GM23338 (cell line): ENCODE data around the gene WDR54. TPM values are rescaled to one million over a fixed set of nuclear protein-coding genes. Genes with fewer than 3 reads are reported as not detected.

Experiments used
- ATAC-seq: fragments of 200-7000 bp; cut with Tn5 transposase; 3 replicates; pipeline ENCODE4 v1.9.1; 2020
- DNase-seq: peaks from one replicate; pipeline ENCODE4 v3.0.0-alpha.2; 2015; ENCODE audit warnings: low spot score
- H2AFZ ChIP-seq: fragments of 200-600 bp; sonication (generic); 2 replicates; pipeline ENCODE4 v1.8.0; 2016; ENCODE audit warnings: antibody characterized with exemption, mild to moderate bottlenecking, moderate library complexity
- H3F3A ChIP-seq: fragments of 200-600 bp; sonication (generic); replicated peaks from 2 replicates; pipeline ENCODE4 v1.8.0; 2017; ENCODE audit warnings: antibody characterized with exemption, mixed run types, low read depth
- H3K27ac ChIP-seq: fragments of 200-600 bp; sonication (generic); 2 replicates; pipeline ENCODE4 v1.6.1; 2016; ENCODE audit warnings: low read depth
- H3K27me3 ChIP-seq: fragments of 200-600 bp; sonication (generic); 2 replicates; pipeline ENCODE4 v1.8.0; 2016; ENCODE audit warnings: mild to moderate bottlenecking, mixed run types, moderate library complexity; ENCODE audit not compliant: insufficient read depth
- H3K36me3 ChIP-seq: fragments of 200-600 bp; sonication (generic); 2 replicates; pipeline ENCODE4 v1.8.0; 2016; ENCODE audit warnings: mild to moderate bottlenecking; ENCODE audit not compliant: insufficient read depth
- H3K4me1 ChIP-seq: fragments of 200-600 bp; sonication (generic); 2 replicates; pipeline ENCODE4 v1.8.0; 2016; ENCODE audit warnings: mild to moderate bottlenecking, moderate library complexity; ENCODE audit not compliant: insufficient read depth
- H3K4me2 ChIP-seq: fragments of 200-600 bp; sonication (generic); 2 replicates; pipeline ENCODE4 v1.7.1; 2017; ENCODE audit warnings: mixed run types
- H3K4me3 ChIP-seq: fragments of 200-600 bp; sonication (generic); 2 replicates; pipeline ENCODE4 v1.6.1; 2016; ENCODE audit warnings: mixed run types
- H3K79me2 ChIP-seq: fragments of 200-600 bp; sonication (generic); replicated peaks from 2 replicates; pipeline ENCODE4 v1.8.0; 2017; ENCODE audit warnings: mild to moderate bottlenecking; ENCODE audit not compliant: insufficient read depth
- H3K9me2 ChIP-seq: fragments of 200-600 bp; sonication (generic); 2 replicates; pipeline ENCODE4 v1.8.0; 2017; ENCODE audit not compliant: insufficient read depth
- H4K20me1 ChIP-seq: fragments of 200-600 bp; sonication (generic); replicated peaks from 2 replicates; pipeline ENCODE4 v1.8.0; 2017; ENCODE audit warnings: mild to moderate bottlenecking; ENCODE audit not compliant: insufficient read depth
- H3K27ac Mint-ChIP-seq: 2 replicates; pipeline ENCODE4 v1.8.0; 2020; ENCODE audit warnings: inconsistent platforms, mild to moderate bottlenecking, moderate library complexity, mixed read lengths
- H3K27me3 Mint-ChIP-seq: 3 replicates; pipeline ENCODE4 v1.8.0; 2022; ENCODE audit warnings: low read depth, mild to moderate bottlenecking, moderate library complexity, mixed read lengths, inconsistent platforms; ENCODE audit not compliant: insufficient read depth, poor library complexity
- H3K36me3 Mint-ChIP-seq: 3 replicates; pipeline ENCODE4 v1.8.0; 2021; ENCODE audit warnings: low read depth, mild to moderate bottlenecking, inconsistent platforms, moderate library complexity, mixed read lengths
- H3K4me1 Mint-ChIP-seq: 3 replicates; pipeline ENCODE4 v1.8.0; 2020; ENCODE audit warnings: mild to moderate bottlenecking, inconsistent platforms, mixed read lengths
- H3K4me3 Mint-ChIP-seq: 3 replicates; pipeline ENCODE4 v1.8.0; 2021; ENCODE audit warnings: moderate library complexity, mild to moderate bottlenecking, inconsistent platforms, mixed read lengths
- H3K9me3 Mint-ChIP-seq: 3 replicates; pipeline ENCODE4 v1.8.0; 2020; ENCODE audit warnings: moderate library complexity, mild to moderate bottlenecking, inconsistent platforms, mixed read lengths
- CREB1 ChIP-seq: fragments of 250-450 bp; sonication (Bioruptor Pico); IDR thresholded peaks from 2 replicates; pipeline ENCODE4 v1.5.0; 2020; ENCODE audit warnings: low read depth, mild to moderate bottlenecking, moderate library complexity
- EZH2phosphoT487 ChIP-seq: fragments of 200-600 bp; sonication (generic); IDR thresholded peaks from one replicate; pipeline ENCODE4 v1.8.1; 2018; ENCODE audit warnings: antibody characterized with exemption; ENCODE audit not compliant: unreplicated experiment
- JUNB ChIP-seq: IDR thresholded peaks from one replicate; pipeline ENCODE4 v1.6.1; 2016; ENCODE audit warnings: antibody characterized with exemption; ENCODE audit not compliant: unreplicated experiment
- POLR2AphosphoS5 ChIP-seq: IDR thresholded peaks from 2 replicates; pipeline ENCODE4 v1.6.1; 2016; ENCODE audit warnings: antibody characterized with exemption, low read depth
- REST ChIP-seq: IDR thresholded peaks from one replicate; pipeline ENCODE4 v1.6.1; 2018; ENCODE audit warnings: antibody characterized with exemption; ENCODE audit not compliant: unreplicated experiment
- ZNF114 ChIP-seq: fragments of 250-450 bp; sonication (Bioruptor Pico); IDR thresholded peaks from 2 replicates; pipeline ENCODE4 v1.5.0; 2020; ENCODE audit warnings: mild to moderate bottlenecking, moderate library complexity
- ZNF331 ChIP-seq: fragments of 250-450 bp; sonication (Bioruptor Pico); IDR thresholded peaks from 2 replicates; pipeline ENCODE4 v1.5.0; 2020; ENCODE audit warnings: low read depth, mild to moderate bottlenecking, moderate library complexity
- ZNF462 ChIP-seq: fragments of 250-450 bp; sonication (Bioruptor Pico); IDR thresholded peaks from 2 replicates; pipeline ENCODE4 v1.5.0; 2020; ENCODE audit warnings: mild to moderate bottlenecking, moderate library complexity
- polyA plus RNA-seq: library from polyadenylated mRNA; unstranded; fragments of >200 nt; fragmentation: Nextera tagmentation; extraction: Ambion mirVana; gene quantifications from 2 replicates; pipeline ENCODE4 v1.2.1, GENCODE V29; 2016
- total RNA-seq: library from RNA; depleted of rRNA; stranded (reverse); fragments of >200 nt; shearing (Covaris generic); gene quantifications from 2 replicates; pipeline ENCODE4 v1.2.3, GENCODE V29; 2014
- TF ChIP-seq, protein P1 (sequence below), 2 experiments: fragments of 200-600 bp in 1 of 2; sonication (generic) in 1 of 2; conservative IDR thresholded peaks; 2 replicates each; pipeline versions ENCODE4 v1.5.1 to v1.6.1; 2016 to 2017; ENCODE audit warnings: antibody characterized with exemption in 2 of 2, low read depth in 2 of 2, mild to moderate bottlenecking in 2 of 2, moderate library complexity in 1 of 2
- TF ChIP-seq, protein P2 (sequence below): IDR thresholded peaks from 2 replicates; pipeline ENCODE4 v1.6.1; 2016; ENCODE audit warnings: antibody characterized with exemption

The WDR54 gene
- total and polyA plus RNA-seq, 2 experiments from 2014 or later = 41.3 to 42.6 TPM

DNA sequence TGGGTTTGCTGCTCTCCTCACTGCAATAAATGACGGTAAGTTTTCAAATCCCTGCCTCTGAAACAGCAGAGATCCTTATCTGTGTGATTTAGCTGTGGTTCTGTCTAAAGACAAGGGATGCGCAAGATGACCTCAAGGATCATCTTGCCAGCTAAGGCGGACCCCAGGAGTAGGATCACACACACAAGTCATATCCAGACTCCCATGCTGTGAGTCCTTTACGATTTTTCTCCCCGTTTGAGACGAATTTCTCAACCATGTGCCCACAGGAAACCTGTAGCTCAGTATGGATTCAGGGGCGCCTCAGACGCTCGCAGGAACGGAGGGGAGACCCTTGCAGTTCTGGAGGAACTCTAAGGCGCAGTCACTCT, 30.3 kb upstream of the WDR54 start:
- DNase-seq (no peak), ATAC-seq (peak; percentile 39)
- H3K36me3 ChIP-seq = no peaks in the 10 kb centered on the region
- no peak overlapping the region; the same call in 1 of the 2 replicates for H3K27ac ChIP-seq
- H3K36me3 Mint-ChIP-seq = no peaks in the 10 kb centered on the region
- H3K27me3 ChIP-seq = no peaks in the 10 kb centered on the region
- H2AFZ ChIP-seq = peak overlapping the region; percentile 77
- H3F3A ChIP-seq = no peaks in the 10 kb centered on the region
- peak overlapping the region; percentile 89 for H3K4me3 ChIP-seq
- peaks cover 5% of the 10 kb centered on the region for H3K27me3 Mint-ChIP-seq
- peak overlapping the region; percentile 93 for H3K27ac Mint-ChIP-seq
- TF ChIP-seq EZH2phosphoT487 (no peak), REST (no peak), ZNF114 (CRISPR knock-in tag) (no peak), CREB1 (CRISPR knock-in tag) (no peak), ZNF462 (CRISPR knock-in tag) (no peak), ZNF331 (CRISPR knock-in tag) (no peak), POLR2AphosphoS5 (no peak), JUNB (no peak)
- TF ChIP-seq, protein P1, sequence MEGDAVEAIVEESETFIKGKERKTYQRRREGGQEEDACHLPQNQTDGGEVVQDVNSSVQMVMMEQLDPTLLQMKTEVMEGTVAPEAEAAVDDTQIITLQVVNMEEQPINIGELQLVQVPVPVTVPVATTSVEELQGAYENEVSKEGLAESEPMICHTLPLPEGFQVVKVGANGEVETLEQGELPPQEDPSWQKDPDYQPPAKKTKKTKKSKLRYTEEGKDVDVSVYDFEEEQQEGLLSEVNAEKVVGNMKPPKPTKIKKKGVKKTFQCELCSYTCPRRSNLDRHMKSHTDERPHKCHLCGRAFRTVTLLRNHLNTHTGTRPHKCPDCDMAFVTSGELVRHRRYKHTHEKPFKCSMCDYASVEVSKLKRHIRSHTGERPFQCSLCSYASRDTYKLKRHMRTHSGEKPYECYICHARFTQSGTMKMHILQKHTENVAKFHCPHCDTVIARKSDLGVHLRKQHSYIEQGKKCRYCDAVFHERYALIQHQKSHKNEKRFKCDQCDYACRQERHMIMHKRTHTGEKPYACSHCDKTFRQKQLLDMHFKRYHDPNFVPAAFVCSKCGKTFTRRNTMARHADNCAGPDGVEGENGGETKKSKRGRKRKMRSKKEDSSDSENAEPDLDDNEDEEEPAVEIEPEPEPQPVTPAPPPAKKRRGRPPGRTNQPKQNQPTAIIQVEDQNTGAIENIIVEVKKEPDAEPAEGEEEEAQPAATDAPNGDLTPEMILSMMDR (conservative IDR thresholded peaks at IDR 0.05; ENCODE audit: low read depth in 2 of 2) = no peak
- TF ChIP-seq, protein P2, sequence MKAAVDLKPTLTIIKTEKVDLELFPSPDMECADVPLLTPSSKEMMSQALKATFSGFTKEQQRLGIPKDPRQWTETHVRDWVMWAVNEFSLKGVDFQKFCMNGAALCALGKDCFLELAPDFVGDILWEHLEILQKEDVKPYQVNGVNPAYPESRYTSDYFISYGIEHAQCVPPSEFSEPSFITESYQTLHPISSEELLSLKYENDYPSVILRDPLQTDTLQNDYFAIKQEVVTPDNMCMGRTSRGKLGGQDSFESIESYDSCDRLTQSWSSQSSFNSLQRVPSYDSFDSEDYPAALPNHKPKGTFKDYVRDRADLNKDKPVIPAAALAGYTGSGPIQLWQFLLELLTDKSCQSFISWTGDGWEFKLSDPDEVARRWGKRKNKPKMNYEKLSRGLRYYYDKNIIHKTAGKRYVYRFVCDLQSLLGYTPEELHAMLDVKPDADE = no peak
- no peaks in the 10 kb centered on the region for H3K9me3 Mint-ChIP-seq
- H4K20me1 ChIP-seq = peaks cover 25% of the 10 kb centered on the region
- H3K4me3 Mint-ChIP-seq = peak overlapping the region; percentile 88
- H3K4me2 ChIP-seq = peak overlapping the region; percentile 83
- peaks cover 10% of the 10 kb centered on the region; the same call in 2 of the 3 replicates for H3K4me1 Mint-ChIP-seq
- peaks cover 12% of the 10 kb centered on the region for H3K4me1 ChIP-seq
- peaks cover 51% of the 10 kb centered on the region for H3K79me2 ChIP-seq
- H3K9me2 ChIP-seq = no peaks in the 10 kb centered on the region
